H1 (cell line): Measurements from ENCODE around the gene SSTR5.

Experiments
- BCL11A ChIP-seq, 2 experiments: IDR thresholded peaks; one replicate each; pipeline ENCODE4 v1.6.1; 2011; ENCODE audit warnings: low read depth in 2 of 2, low read length in 2 of 2, mild to moderate bottlenecking in 2 of 2
- CEBPB ChIP-seq: IDR thresholded peaks from 2 replicates; pipeline ENCODE4 v1.6.1; 2012; ENCODE audit warnings: low read depth, low read length
- CREB1 ChIP-seq: IDR thresholded peaks from 2 replicates; pipeline ENCODE4 v1.6.1; 2012; ENCODE audit warnings: inconsistent platforms
- GABPA ChIP-seq: IDR thresholded peaks from 2 replicates; pipeline ENCODE4 v1.6.1; 2011; ENCODE audit warnings: mild to moderate bottlenecking, low read length, moderate library complexity, borderline replicate concordance; ENCODE audit not compliant: insufficient read depth
- HDAC6 ChIP-seq: IDR thresholded peaks from one replicate; pipeline ENCODE4 v1.7.1; 2012; ENCODE audit warnings: low read depth, mild to moderate bottlenecking, inconsistent platforms, low read length, moderate library complexity
- JUN ChIP-seq: IDR thresholded peaks from 2 replicates; pipeline ENCODE4 v1.6.1; 2011; ENCODE audit warnings: low read depth, mild to moderate bottlenecking, improper control_type of control experiment, low read length
- KDM1A ChIP-seq: fragments of 200-600, 300-600 bp; sonication (generic); IDR thresholded peaks from 2 replicates; pipeline ENCODE4 v1.7.1; 2016; ENCODE audit warnings: mild to moderate bottlenecking, low read length, borderline replicate concordance
- PHF8 ChIP-seq: fragments of 200-600 bp; sonication (generic); conservative IDR thresholded peaks from 2 replicates; pipeline ENCODE4 v1.7.1; 2012; ENCODE audit warnings: low read depth, mild to moderate bottlenecking, inconsistent platforms, low read length, moderate library complexity
- POLR2AphosphoS5 ChIP-seq: IDR thresholded peaks from 2 replicates; pipeline ENCODE4 v1.6.1; 2011; ENCODE audit warnings: low read depth, low read length
- SAP30 ChIP-seq: fragments of 300-600 bp; sonication (generic); IDR thresholded peaks from 2 replicates; pipeline ENCODE4 v1.7.1; 2012; ENCODE audit warnings: low read length, moderate library complexity, mild to moderate bottlenecking, inconsistent platforms; ENCODE audit not compliant: insufficient read depth, insufficient replicate concordance
- TCF12 ChIP-seq: IDR thresholded peaks from 2 replicates; pipeline ENCODE4 v1.6.1; 2011; ENCODE audit warnings: low read depth, mild to moderate bottlenecking, low read length
- TF ChIP-seq, protein P1 (sequence below), 3 experiments: IDR thresholded peaks; 1 replicate in 2 of 3; 2 replicates in 1 of 3; pipeline versions ENCODE4 v1.5.1 to v1.6.1; 2011; ENCODE audit warnings: low read length in 3 of 3, mild to moderate bottlenecking in 3 of 3, inconsistent platforms in 2 of 3, low read depth in 1 of 3, moderate library complexity in 1 of 3; ENCODE audit not compliant: insufficient read depth in 1 of 3; ENCODE audit errors: control extremely low read depth in 1 of 3
- TF ChIP-seq, protein P2 (sequence below): IDR thresholded peaks from 2 replicates; pipeline ENCODE4 v1.6.1; 2012; ENCODE audit warnings: inconsistent platforms

DNA sequence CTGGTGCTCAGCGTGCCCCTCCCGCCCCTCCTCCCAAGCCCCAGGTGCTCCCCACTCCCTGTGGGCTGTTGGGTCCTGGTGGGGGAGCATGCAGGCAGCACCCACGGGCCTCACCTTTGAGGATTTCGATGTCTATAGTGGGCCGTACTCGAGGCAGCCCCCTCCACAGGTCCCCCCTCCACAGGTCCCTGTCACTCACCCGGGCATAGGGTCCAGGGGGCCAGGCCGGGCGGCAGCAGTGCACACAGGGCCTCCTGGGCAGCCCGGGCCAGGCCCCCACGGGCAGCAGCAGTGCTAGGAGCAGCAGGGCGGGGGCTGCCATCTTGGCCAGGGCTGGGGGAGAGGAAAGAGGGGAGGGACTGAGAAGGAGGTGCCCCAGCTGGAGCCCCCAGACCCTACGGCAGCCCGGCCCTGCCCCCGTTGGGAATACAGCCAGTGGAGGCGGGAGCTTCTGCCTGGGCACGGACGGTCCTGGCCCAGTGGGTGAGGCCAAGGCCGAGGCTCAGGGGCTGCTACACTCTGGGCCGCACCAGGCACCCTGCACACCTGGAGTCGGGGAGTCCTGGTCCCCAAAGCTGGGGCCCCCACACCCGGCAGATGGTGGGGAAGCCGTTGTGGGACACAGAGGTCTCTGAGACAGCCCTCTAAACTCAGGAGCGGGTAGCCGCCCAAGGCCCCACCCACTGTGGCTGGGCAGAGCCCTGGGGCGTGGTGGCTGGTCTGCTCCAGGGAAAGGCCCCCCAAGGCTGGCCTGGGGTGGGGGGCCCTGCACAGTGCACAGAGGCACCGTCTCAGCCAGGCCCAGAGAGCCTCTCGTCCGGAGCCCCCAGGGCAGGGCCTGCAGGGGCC lies 22.3 kb downstream of the SSTR5 start:
- TF ChIP-seq, protein P1, sequence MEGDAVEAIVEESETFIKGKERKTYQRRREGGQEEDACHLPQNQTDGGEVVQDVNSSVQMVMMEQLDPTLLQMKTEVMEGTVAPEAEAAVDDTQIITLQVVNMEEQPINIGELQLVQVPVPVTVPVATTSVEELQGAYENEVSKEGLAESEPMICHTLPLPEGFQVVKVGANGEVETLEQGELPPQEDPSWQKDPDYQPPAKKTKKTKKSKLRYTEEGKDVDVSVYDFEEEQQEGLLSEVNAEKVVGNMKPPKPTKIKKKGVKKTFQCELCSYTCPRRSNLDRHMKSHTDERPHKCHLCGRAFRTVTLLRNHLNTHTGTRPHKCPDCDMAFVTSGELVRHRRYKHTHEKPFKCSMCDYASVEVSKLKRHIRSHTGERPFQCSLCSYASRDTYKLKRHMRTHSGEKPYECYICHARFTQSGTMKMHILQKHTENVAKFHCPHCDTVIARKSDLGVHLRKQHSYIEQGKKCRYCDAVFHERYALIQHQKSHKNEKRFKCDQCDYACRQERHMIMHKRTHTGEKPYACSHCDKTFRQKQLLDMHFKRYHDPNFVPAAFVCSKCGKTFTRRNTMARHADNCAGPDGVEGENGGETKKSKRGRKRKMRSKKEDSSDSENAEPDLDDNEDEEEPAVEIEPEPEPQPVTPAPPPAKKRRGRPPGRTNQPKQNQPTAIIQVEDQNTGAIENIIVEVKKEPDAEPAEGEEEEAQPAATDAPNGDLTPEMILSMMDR (IDR thresholded peaks at IDR 0.05; ENCODE audit: control extremely low read depth in 1 of 3, insufficient read depth in 1 of 3, low read depth in 1 of 3, low read length in 3 of 3): no peak
- TF ChIP-seq SAP30 (no peak), HDAC6 (no peak), CEBPB (no peak), BCL11A (IDR thresholded peaks at IDR 0.05; ENCODE audit: low read depth in 2 of 2, low read length in 2 of 2) (no peak), JUN (no peak), CREB1 (no peak), GABPA (no peak), PHF8 (no peak), POLR2AphosphoS5 (no peak), KDM1A (no peak), TCF12 (no peak)
- TF ChIP-seq, protein P2, sequence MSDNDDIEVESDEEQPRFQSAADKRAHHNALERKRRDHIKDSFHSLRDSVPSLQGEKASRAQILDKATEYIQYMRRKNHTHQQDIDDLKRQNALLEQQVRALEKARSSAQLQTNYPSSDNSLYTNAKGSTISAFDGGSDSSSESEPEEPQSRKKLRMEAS: no peak
